T follicular helper cell (primary cell): Measurements from ENCODE around the gene KCNK15.

Experiments used
- DNase-seq: peaks from one replicate; pipeline ENCODE4 v3.0.0-alpha.2; 2020; ENCODE audit warnings: low read depth

Gene KCNK15

DNA sequence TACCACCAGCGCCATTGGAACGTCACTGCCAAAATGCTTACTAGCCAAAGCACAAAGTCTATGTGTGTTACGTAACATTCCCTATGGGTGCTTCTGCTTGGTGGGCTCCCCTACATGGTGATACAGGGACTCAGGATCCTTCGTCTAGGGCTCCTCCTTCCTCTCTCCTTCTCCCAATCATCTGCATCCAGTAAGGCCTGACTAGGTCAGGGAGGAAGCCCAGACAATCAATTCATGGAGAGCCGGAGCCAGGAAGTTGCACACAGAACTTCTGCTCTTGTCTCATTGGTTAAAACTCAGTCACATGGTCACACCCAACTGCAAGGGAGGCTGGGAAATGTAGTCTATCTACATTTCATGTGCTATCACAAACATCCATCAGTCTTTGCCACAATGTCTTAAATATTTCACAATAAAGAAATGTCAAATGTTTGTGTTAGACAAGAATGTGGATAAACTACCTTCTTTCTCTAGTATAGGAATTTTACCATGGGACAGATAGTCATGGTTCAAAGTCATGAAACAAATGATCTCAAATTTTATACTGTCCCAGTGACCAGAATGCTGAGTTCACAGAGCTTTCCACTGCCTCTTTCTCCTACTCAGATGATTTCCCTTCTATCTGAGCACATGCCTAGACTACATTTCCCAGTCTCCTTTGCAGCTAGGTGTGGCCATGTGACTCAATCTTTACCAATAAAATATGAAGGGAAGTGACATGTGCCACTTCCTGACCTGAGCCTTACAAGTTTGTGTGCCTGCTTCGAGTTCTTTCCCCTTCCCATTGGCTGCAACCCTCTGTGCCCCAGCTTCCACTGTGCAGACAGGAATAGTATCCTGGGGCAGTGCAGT is 9.3 kb upstream of the KCNK15 start:
- DNase-seq: no peak

DNA sequence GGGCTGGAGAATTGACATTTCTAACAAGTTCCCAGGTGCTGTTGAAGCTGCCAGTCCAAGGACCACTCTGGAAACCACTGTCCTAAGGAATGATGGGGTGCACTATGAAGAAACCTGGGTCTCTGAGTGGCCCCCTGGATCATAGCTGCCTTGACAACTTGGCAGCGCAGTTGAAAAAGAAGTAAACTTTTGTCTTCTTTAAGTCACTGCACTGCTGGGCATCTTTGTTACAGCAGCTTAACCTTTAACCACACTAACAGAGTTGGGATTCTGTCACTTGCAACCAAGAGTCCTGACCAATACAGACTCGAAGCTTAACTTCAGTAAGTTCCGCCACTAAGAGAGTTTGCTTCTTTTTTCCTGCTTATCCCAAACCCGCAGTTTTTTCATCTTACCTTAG is 8.5 kb upstream of the KCNK15 start:
- DNase-seq: no peak

DNA sequence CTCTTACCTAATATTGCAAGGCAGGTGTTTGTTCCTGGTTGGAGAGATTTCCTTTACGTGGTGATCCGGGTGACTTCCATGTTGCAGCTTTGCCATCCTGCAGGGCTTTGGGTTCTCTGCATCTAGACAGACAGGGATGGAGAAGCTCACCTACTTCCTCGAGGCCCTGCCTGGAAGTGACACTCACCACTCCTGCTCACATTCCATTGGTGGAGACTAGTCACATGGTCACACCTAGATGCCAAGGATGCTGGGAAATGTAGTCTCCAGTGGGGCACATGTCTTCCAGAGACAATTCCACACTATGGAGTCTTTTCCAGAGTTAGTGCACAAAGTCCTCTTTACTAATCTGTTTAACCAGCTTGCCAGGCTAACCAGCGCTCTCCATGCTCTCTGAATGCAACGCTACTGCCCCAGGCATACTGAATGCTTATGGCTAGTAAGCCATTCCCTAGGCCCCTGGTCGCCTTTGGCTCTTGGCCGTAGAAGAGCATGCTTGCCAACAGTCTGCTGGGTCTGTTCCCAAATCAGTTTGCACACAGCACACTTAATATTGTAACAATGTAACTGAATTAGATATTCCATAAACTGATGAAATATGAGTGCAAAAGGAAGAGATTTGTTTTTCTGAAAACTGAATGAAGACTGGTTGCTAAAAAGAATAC is 6.7 kb upstream of the KCNK15 start:
- peak; percentile 23 for DNase-seq

DNA sequence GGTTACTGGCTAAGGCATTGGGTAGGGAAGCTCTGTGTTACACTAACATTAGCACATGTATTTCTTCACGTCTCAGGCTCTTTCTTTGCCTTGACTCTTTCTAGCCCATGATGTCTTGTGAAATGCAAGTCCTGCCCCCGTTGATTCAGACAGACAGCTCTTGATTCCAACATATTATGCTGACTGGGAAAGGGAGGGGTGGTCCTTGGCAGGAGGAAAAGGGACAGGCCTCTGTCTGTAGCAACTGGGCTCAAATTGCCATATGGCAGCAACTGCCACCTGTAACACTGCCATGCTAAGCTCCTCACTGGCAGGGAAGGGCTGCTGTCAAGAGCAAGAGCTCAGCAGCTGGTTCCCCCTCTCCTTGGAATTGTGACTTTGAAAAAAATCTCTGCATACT is 5.7 kb upstream of the KCNK15 start:
- no peak for DNase-seq

DNA sequence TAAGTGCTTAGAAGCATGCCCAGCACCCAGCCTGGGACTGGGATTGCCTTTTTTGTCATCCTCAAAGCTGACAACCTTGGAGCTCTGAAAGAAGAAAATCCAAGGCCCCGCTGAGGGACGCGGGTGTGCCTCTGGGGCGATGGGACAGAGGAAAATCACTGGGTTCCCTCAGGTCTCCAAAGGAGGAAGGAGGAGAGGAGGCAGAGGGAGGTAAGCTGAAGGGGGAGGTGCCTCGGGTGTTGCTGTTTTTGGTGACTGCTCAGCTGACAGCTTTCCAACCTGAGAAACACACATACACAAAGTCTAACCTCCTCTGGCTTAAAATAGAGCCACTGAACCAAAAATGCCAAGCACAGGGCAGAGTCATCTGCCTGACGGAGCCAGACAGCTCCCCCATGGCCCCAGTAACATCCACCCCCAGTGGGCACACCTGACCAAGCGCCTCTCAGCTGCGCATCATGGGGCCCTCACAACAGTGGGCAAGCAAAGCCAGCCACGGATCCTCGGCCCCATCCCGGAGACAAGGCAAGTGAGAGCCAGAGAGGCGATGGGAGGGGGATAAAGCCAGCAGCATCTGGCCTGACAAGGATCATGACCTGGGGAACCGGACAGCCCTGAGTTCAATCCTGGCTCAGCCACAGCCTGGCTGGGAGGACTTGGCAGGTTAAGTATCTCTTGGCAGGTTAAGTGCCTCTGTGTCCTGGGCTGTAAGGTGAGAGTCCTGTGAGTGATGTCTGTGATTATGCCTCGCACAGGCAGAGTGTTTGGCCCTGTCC is 3.2 kb upstream of the KCNK15 start:
- no peak for DNase-seq

DNA sequence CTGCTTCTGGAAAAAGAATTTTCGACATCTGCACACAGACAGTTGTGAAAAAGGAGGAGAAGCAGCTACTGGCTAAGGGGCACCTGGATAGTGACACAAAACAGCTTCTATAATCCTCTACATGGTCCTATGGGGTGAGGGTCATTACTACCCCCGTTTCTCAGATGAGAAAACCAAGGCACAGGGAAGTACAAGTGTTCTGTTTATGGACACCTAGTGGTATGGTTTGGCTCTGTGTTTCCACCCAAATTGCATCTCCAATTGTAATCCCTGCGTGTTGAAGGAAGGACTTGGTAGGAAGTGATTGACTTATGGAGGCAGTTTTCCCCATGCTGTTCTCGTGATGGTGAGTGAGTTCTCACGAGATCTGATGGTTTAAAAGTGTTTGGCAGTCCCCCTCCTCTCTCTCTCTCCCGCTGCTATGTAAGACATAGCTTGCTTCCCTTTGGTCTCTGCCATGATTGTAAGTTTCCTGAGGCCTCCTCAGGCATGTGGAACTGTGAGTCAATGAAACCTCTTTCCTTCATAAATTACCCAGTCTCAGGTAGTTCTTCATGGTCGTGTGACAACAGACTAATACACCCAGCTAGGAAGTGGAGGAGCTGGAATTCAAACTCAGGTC is 2.5 kb upstream of the KCNK15 start:
- DNase-seq: no peak

DNA sequence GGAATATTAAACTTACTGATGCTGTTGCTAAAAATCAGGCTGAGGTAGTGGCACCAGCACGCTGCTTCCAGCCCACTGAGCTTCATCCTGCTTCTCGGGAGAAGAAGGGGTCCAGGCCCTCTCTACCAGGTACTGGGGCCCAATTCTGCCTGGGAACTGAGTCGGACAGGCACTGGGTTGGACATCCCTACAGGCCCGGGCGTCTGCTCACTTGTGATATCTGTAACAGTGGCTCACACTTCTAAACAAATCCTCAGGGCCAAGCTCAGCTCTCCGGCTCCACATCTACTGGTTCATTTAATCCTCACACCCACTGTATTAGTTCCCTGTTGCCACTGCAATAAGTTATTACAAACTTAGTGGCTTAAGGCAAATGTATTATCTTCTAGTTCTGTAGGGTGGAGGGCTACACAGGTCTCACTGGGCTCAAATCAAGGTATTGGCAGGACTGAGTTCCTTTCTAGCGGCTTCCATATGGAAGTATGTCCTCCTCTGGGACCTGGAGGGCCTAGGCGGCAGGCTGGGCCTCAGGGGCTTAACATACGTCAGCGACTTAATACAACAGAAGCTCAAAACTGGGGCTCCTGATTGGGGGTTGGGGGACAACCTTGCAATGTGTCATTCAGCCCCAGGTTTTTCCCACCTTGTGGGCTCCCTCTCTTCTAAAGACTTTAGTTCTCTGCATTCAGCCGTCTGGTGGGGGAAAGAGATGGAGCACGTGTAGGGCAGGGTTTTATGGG is 1.6 kb upstream of the KCNK15 start:
- no peak for DNase-seq

DNA sequence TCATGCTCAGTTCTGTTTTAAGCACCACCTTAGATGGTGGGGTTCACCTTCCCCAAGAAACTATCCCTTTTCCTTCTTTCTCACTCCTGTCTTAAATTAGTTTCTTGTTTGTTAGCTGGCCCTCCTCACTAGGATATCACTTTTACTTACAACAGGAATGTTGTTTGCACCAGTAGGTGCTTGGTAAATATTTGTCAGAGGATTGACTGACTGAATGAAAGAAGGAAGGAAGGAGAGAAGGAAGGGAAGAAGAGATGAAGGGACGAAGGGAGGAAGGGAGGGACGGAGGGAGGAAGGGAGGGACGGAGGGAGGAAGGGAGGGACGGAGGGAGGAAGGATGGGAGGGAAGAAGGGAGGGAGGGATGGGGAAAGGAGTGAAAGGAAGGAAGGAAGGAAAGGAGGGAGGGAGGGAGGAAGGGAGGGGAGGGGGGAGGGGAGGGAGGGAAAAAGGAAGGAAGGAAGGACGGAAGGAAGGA is 505 bp upstream of the KCNK15 start:
- no peak for DNase-seq

DNA sequence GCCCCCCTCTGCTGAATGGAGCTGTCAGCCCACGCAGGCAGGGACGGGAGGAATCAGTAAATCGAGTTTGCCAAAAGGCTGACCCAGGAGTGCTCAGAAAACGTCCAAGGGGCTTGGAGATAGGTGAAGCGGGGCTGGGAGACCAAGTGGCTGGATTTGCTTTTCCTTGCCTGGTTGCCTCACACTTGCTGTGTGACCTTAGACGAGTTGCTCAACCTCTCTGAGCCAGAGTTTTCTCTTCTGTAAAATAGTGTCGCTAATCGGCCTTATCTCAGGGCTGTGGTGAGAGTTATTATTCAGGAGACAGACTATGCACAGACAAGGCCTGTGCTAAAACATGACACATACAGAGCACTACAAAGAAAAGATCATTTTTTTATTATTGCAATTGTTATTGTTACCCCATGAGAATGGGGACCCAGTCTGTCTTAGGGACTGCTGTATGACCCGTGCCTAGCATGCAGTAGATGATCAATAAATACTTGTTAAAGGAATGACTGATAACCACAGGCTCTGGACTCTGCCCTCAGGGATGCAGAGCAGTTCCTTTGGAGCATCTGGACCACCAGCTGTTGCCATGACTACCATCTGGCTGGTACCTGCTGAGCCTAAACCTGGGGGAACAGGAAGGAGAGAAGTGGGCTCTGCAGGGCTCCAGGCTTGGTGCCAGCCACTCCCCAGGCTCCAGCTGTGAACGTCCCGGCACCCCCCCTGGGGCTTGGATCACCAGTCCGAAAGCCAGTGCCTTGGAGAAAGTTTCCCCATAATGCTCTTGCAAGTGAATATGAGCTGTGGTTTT is 901 bp downstream of the KCNK15 start:
- DNase-seq: no peak

DNA sequence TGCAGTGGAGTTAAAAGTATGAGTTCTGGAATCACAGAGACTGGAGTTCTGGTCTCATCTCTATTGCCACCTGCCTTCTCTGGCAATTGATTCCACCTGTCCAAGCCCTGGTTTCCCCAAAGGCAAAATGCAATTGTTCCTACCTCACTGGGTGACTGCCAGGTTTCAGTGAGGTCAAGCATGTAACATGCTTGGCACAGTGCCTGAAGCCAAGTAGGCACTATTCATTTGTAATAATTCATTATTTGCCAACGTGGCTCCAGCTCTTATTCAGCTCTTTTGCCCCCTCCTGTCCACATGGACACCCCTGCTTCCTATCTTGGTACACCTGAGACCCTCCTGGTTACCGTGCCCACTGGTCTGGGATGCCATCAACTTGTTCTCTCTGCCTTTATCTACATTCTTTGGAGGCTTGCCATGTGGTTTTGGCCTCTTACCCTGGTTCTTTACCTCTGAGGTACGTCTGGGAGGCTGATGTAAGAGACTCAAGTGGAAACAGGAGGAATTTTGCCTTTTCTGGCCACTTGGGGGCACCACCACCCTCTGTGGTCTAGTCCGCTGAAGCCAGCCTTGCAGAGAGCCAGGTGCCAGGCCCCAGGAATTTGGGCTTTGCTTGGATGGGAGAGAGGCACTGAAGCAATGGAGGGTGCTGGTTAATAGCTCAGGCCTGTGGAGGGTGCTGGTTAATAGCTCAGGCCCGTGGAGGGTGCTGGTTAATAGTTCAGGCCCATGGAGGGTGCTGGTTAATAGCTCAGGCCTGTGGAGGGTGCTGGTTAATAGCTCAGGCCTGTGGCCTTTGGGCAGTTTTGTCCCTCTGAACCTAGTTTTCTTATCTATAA is 1.7 kb downstream of the KCNK15 start:
- DNase-seq: peak; percentile 31

DNA sequence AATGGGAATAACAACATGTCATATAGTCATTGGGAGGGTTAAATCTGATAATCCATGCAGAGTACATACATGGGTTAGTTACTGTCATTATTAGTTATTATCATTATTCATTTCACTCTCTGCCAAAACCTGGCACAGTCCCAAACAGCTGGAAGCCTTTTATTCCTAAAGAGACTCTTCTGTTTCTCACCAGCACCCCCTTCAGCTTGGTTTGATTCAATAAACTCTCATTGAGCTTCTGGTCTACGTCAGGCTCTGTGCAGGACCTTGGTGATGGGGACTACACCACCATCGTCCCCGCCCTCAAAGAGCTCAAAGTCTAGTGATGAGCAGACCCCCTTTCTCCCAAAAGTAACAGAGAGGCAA is 2.3 kb downstream of the KCNK15 start:
- DNase-seq: no peak

DNA sequence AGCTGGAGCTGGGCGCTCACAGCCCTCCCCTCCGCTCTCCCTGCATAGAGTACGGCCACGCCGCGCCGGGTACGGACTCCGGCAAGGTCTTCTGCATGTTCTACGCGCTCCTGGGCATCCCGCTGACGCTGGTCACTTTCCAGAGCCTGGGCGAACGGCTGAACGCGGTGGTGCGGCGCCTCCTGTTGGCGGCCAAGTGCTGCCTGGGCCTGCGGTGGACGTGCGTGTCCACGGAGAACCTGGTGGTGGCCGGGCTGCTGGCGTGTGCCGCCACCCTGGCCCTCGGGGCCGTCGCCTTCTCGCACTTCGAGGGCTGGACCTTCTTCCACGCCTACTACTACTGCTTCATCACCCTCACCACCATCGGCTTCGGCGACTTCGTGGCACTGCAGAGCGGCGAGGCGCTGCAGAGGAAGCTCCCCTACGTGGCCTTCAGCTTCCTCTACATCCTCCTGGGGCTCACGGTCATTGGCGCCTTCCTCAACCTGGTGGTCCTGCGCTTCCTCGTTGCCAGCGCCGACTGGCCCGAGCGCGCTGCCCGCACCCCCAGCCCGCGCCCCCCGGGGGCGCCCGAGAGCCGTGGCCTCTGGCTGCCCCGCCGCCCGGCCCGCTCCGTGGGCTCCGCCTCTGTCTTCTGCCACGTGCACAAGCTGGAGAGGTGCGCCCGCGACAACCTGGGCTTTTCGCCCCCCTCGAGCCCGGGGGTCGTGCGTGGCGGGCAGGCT is 4.6 kb downstream of the KCNK15 start:
- DNase-seq: no peak

DNA sequence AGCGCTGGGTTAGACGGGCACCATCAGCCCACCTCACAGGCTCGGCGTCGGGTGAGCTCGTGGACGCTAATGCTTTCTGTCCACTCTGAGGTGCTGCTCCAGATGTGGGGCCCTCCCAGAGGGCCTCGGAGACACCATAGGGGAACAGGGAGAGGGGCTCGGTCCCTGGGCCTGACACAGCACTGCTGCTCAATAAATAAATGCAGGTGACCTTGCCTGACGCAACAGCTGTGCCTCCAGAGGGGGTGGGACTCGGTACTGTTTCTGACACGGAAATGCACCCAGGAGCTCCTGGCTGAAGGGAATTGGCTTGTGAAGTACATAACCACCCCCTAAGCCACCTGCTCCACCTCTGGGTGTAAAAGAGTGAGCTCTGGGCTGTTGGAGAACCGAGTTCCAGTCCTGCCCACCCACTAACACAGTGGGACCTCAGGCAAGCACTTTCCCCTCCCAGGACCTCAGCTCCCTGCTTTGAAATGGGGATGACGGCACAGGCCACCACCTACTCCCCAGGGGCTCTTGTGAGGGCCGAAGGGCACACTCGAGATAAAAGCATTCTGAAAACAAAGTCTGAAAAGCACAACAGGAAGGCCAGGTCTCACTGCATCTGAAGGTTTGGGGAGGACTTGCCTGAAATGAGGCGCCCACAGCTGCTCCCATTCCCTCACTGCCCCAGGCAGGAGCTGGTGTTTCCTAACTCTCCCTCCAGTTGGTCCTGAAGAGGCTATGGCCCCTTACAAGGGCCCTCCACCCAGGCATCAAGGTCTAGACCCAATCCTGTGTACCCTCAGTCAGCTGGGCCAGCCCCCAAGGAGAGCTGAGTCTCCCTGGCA is 6.7 kb downstream of the KCNK15 start:
- no peak for DNase-seq

DNA sequence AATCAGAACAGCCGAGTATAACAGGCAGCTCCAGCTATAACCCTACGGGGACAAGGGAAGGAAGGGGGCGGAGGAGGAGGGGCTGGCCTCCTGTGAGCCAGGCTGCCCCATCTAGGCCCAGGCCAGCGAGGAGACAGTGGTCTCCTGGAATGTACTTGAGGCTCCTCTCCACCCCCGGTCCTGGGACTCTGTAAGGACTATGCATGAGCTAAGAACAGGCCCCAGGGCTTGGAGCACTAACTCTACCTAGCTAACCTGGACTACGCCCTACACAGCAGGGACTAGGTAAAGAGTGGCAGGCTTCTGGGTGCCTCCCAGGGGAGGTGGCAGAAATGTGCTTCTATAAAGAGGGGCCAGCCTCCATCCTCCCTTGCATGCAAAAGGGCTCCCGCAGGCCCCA is 8.9 kb downstream of the KCNK15 start:
- DNase-seq: no peak

DNA sequence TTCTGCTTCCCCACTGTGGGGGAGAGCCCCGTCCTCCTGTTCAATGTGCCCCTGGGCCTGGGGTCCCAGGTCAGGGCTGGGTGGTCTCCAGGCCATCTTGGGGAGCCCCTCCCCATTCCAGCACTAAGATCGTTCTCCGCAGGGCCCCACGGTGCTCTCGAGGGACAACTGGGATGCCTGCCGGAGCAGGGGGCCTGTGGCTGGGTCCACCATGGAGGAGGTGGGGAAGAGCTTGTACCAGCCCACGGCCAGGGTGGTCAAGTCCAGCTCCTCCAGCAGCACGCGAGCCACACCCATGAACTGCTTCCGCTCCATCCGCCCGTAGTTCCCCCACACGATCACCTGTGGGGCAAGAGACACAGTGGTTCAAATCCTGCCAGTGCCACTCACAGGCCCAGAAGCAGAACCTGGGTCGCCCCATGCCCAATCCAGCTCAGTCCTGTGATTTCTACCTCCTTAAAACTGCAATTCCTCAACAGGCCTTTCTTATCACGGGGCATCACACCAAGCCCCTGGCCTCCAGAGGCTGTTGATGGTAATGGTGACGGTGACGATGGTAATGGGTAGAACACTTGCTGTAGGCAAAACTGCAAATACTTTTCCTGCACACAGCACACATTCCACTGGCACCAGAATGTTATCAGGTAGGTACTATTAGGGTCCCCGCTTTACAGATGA is 10.5 kb downstream of the KCNK15 start:
- DNase-seq: no peak

DNA sequence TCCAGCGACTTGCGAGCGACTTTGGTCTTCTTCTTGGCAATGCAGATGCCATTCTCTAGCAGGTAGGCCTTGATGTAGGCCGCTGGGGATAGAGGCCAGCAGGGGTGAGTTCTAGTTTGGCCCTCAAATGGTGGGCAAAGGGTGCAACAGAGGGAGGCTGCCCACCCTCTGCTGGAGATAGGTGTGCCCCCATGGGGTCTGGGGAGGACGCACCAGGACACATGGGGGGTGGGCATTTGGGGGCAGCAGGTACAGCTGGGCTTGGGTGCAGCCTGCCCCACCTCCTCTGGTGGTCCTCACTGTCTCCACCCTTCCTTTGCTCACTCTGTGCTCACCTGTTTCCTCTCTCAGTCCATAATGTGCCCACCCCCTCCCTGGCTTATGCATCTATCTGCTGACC is 11.3 kb downstream of the KCNK15 start:
- DNase-seq: no peak

DNA sequence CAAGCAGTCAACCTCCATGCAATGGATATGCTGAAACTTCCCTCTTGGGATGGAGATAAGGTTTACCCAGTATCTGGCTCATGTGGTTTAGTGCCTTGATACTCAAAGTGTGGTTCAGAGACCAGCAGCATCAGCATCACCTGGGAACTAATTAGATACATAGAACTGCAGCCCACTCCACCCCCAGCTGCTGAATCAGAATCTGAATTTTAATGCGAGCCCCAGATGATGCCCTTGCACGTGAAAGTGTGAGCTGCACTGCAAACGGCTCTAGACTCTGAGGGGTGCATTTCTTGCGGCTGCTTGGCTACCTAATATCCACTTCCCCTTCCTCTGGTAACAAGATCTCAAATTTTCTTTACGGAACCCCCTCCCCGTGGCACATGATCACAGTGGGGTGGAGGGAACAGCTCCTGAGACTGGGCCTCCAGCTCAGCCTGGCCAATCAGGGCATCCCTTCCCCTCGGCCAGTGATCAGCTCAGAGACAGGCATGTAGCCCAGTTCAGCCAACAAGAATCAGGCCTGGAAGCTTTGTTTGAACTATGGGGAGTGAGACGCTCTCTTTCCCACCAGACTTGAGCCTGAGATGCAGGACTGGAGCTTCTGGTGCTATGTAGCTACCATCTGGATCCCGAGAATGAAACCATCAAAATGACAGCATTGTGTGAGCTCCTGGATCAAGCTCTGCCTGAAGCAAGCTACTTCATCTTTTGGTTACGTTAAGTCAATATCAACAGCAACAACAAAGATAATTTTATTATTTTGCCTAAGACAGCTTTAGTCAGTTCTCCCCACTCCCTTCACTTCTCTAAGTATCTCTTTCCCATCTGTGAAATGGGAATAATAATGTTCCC is 12.8 kb downstream of the KCNK15 start:
- DNase-seq: no peak
